Measurements from ENCODE around the gene DEPDC4.

GRCh38 chr12:100229036-100229635 is 37.7 kb downstream of the DEPDC4 start:
- TF ChIP-seq CTCF (IDR thresholded peaks at IDR 0.05) (no peak), POLR2A (IDR thresholded peaks at IDR 0.05) (no peak)
